SJCRH30 (cell line): ENCODE data around the gene S1PR1. TPM values are rescaled to one million over a fixed set of nuclear protein-coding genes. Genes with fewer than 3 reads are reported as not detected.

ENCODE experiments used
- DNase-seq, 2 experiments: peaks; one replicate each; pipeline ENCODE4 v3.0.0-alpha.2; 2015 to 2020
- H3K27ac ChIP-seq: fragments of 250-450 bp; sonication (Bioruptor Pico); 2 replicates; pipeline ENCODE4 v1.5.1; 2020; ENCODE audit warnings: mild to moderate bottlenecking, moderate library complexity
- H3K27me3 ChIP-seq: fragments of 250-450 bp; sonication (Bioruptor Pico); 2 replicates; pipeline ENCODE4 v1.5.1; 2020; ENCODE audit warnings: mild to moderate bottlenecking, moderate library complexity
- H3K36me3 ChIP-seq: fragments of 250-450 bp; sonication (Bioruptor Pico); 2 replicates; pipeline ENCODE4 v1.5.1; 2020; ENCODE audit warnings: mild to moderate bottlenecking, moderate library complexity
- H3K4me1 ChIP-seq: fragments of 250-450 bp; sonication (Bioruptor Pico); 2 replicates; pipeline ENCODE4 v1.5.1; 2020; ENCODE audit warnings: mild to moderate bottlenecking, moderate library complexity
- H3K4me3 ChIP-seq: fragments of 250-450 bp; sonication (Bioruptor Pico); 2 replicates; pipeline ENCODE4 v1.5.1; 2020; ENCODE audit warnings: mild to moderate bottlenecking, moderate library complexity
- H3K9me3 ChIP-seq: fragments of 250-450 bp; sonication (Bioruptor Pico); replicated peaks from 2 replicates; pipeline ENCODE4 v1.5.1; 2020; ENCODE audit warnings: mild to moderate bottlenecking, moderate library complexity
- total RNA-seq: library from RNA; depleted of rRNA; stranded (reverse); fragments of >200 nt; shearing (Covaris generic); gene quantifications from 2 replicates; pipeline ENCODE4 v1.2.3, GENCODE V29; 2014

S1PR1 gene
- total RNA-seq, 1 experiment from 2014 or later, result 22.4 TPM

- H3K4me1 ChIP-seq, result peaks cover 9% of the 10 kb centered on the region
- H3K4me3 ChIP-seq, result peak overlapping the region; percentile 67
- peak overlapping the region; percentile 67 for H3K27ac ChIP-seq
- peaks cover 14% of the 10 kb centered on the region; the same call in 1 of the 2 replicates for H3K36me3 ChIP-seq
- DNase-seq, result peak; percentile 62 to 73
- H3K27me3 ChIP-seq, result no peaks in the 10 kb centered on the region
- no peaks in the 10 kb centered on the region for H3K9me3 ChIP-seq
Observed at GRCh38 chr1:101235696-101236515, 913 bp upstream of the S1PR1 start.

GRCh38 chr1:101237229-101237837 lies 514 bp downstream of the S1PR1 start:
- DNase-seq, result peak; percentile 35 to 66
- peak overlapping the region; percentile 67 for H3K4me3 ChIP-seq
- no peaks in the 10 kb centered on the region for H3K9me3 ChIP-seq
- H3K27me3 ChIP-seq, result no peaks in the 10 kb centered on the region
- H3K27ac ChIP-seq, result peak overlapping the region; percentile 67
- peaks cover 28% of the 10 kb centered on the region for H3K36me3 ChIP-seq
- H3K4me1 ChIP-seq, result peaks cover 9% of the 10 kb centered on the region

- DNase-seq, result peak; percentile 34 to 57
- Histone ChIP-seq H3K27me3 (no peaks in the 10 kb centered on the region), H3K4me1 (peaks cover 9% of the 10 kb centered on the region), H3K9me3 (no peaks in the 10 kb centered on the region), H3K36me3 (peaks cover 30% of the 10 kb centered on the region), H3K27ac (no peak overlapping the region), H3K4me3 (peak overlapping the region; percentile 67)
Observed at GRCh38 chr1:101238031-101238628, 1.3 kb downstream of the S1PR1 start.

- DNase-seq, result peak; percentile 88 to 94
- H3K4me3 ChIP-seq, result peak overlapping the region; percentile 67
Observed at GRCh38 chr1:101238681-101239094, 1.9 kb downstream of the S1PR1 start.

GRCh38 chr1:101239095-101240040 lies 2.5 kb downstream of the S1PR1 start:
- H3K4me1 ChIP-seq, result peaks cover 9% of the 10 kb centered on the region
- H3K27ac ChIP-seq, result no peak overlapping the region
- H3K9me3 ChIP-seq, result peaks cover 4% of the 10 kb centered on the region; the same call in 1 of the 2 replicates
- no peaks in the 10 kb centered on the region for H3K27me3 ChIP-seq
- H3K36me3 ChIP-seq, result peaks cover 30% of the 10 kb centered on the region
- no peak for DNase-seq
- no peak overlapping the region for H3K4me3 ChIP-seq

More at GRCh38 chr1:101238681-101239094, 1.9 kb downstream of the S1PR1 start:
- H3K27ac ChIP-seq, result no peak overlapping the region
- H3K4me1 ChIP-seq, result peaks cover 9% of the 10 kb centered on the region
- no peaks in the 10 kb centered on the region for H3K27me3 ChIP-seq
- H3K9me3 ChIP-seq, result no peaks in the 10 kb centered on the region
- H3K36me3 ChIP-seq, result peaks cover 30% of the 10 kb centered on the region

- Histone ChIP-seq H3K9me3 (peaks cover 4% of the 10 kb centered on the region; the same call in 1 of the 2 replicates), H3K4me1 (peaks cover 2% of the 10 kb centered on the region), H3K27me3 (no peaks in the 10 kb centered on the region), H3K4me3 (no peak overlapping the region), H3K36me3 (peaks cover 30% of the 10 kb centered on the region), H3K27ac (no peak overlapping the region)
- no peak for DNase-seq
Observed at GRCh38 chr1:101240041-101240430, 3.2 kb downstream of the S1PR1 start.

- Histone ChIP-seq H3K27me3 (no peaks in the 10 kb centered on the region), H3K4me3 (no peak overlapping the region), H3K27ac (no peak overlapping the region), H3K36me3 (peaks cover 30% of the 10 kb centered on the region), H3K9me3 (peaks cover 4% of the 10 kb centered on the region; the same call in 1 of the 2 replicates), H3K4me1 (no peaks in the 10 kb centered on the region)
- no peak for DNase-seq
Observed at GRCh38 chr1:101241485-101242225, 4.8 kb downstream of the S1PR1 start.

GRCh38 chr1:101242324-101243050 lies 5.7 kb downstream of the S1PR1 start:
- no peak overlapping the region for H3K27ac ChIP-seq
- no peaks in the 10 kb centered on the region for H3K4me1 ChIP-seq
- no peak overlapping the region for H3K4me3 ChIP-seq
- no peaks in the 10 kb centered on the region for H3K27me3 ChIP-seq
- peaks cover 30% of the 10 kb centered on the region for H3K36me3 ChIP-seq
- no peak for DNase-seq
- peaks cover 4% of the 10 kb centered on the region; the same call in 1 of the 2 replicates for H3K9me3 ChIP-seq

- no peak overlapping the region for H3K4me3 ChIP-seq
- DNase-seq, result no peak
- no peaks in the 10 kb centered on the region for H3K27me3 ChIP-seq
Observed at GRCh38 chr1:101243751-101244150, 6.9 kb downstream of the S1PR1 start.

GRCh38 chr1:101244842-101245241 lies 8.0 kb downstream of the S1PR1 start:
- no peak overlapping the region for H3K27ac ChIP-seq
- no peaks in the 10 kb centered on the region for H3K4me1 ChIP-seq
- DNase-seq, result no peak
- no peaks in the 10 kb centered on the region for H3K27me3 ChIP-seq
- H3K9me3 ChIP-seq, result peaks cover 4% of the 10 kb centered on the region; the same call in 1 of the 2 replicates
- peaks cover 25% of the 10 kb centered on the region for H3K36me3 ChIP-seq
- no peak overlapping the region for H3K4me3 ChIP-seq

More at GRCh38 chr1:101243751-101244150, 6.9 kb downstream of the S1PR1 start:
- no peak overlapping the region for H3K27ac ChIP-seq
- H3K36me3 ChIP-seq, result peaks cover 30% of the 10 kb centered on the region
- no peaks in the 10 kb centered on the region for H3K4me1 ChIP-seq
- H3K9me3 ChIP-seq, result peaks cover 4% of the 10 kb centered on the region; the same call in 1 of the 2 replicates

GRCh38 chr1:101245246-101245927 lies 8.6 kb downstream of the S1PR1 start:
- DNase-seq, result no peak
- no peaks in the 10 kb centered on the region for H3K4me1 ChIP-seq
- peaks cover 4% of the 10 kb centered on the region; the same call in 1 of the 2 replicates for H3K9me3 ChIP-seq
- H3K27ac ChIP-seq, result no peak overlapping the region
- no peaks in the 10 kb centered on the region for H3K27me3 ChIP-seq
- no peak overlapping the region for H3K4me3 ChIP-seq
- peaks cover 19% of the 10 kb centered on the region for H3K36me3 ChIP-seq

GRCh38 chr1:101247404-101248287 lies 10.8 kb downstream of the S1PR1 start:
- Histone ChIP-seq H3K27me3 (no peaks in the 10 kb centered on the region), H3K4me1 (no peaks in the 10 kb centered on the region), H3K4me3 (no peak overlapping the region), H3K36me3 (no peaks in the 10 kb centered on the region), H3K9me3 (peaks cover 4% of the 10 kb centered on the region; the same call in 1 of the 2 replicates), H3K27ac (no peak overlapping the region)
- DNase-seq, result no peak
